HEK293T (cell line): ENCODE data around the gene HARBI1.
A peak's percentile ranks its signal among the peaks of the same experiment; 100 is the strongest.

ENCODE experiments used
- ARNT ChIP-seq: fragments of 450-650 bp; IDR thresholded peaks from 2 replicates; pipeline ENCODE4 v1.6.1; 2017; ENCODE audit warnings: mild to moderate bottlenecking
- BHLHE40 ChIP-seq: fragments of 450-650 bp; IDR thresholded peaks from 2 replicates; pipeline ENCODE4 v1.6.1; 2016; ENCODE audit warnings: mild to moderate bottlenecking, moderate library complexity, borderline replicate concordance
- CTBP1 ChIP-seq: fragments of 450-650 bp; IDR thresholded peaks from 2 replicates; pipeline ENCODE4 v1.6.1; 2016; ENCODE audit warnings: borderline replicate concordance
- ELF4 ChIP-seq: fragments of 450-650 bp; IDR thresholded peaks from 2 replicates; pipeline ENCODE4 v1.6.1; 2017; ENCODE audit warnings: antibody characterized with exemption
- FOXK2 ChIP-seq: fragments of 450-650 bp; IDR thresholded peaks from 2 replicates; pipeline ENCODE4 v1.6.1; 2016; ENCODE audit warnings: mild to moderate bottlenecking
- FOXM1 ChIP-seq: fragments of 450-650 bp; IDR thresholded peaks from 2 replicates; pipeline ENCODE4 v1.6.1; 2017; ENCODE audit warnings: mild to moderate bottlenecking, borderline replicate concordance
- HDGF ChIP-seq: fragments of 450-650 bp; IDR thresholded peaks from 2 replicates; pipeline ENCODE4 v1.6.1; 2017; ENCODE audit warnings: antibody characterized with exemption, borderline replicate concordance
- NFRKB ChIP-seq: fragments of 450-650 bp; IDR thresholded peaks from 2 replicates; pipeline ENCODE4 v1.6.1; 2016; ENCODE audit warnings: mild to moderate bottlenecking, moderate library complexity
- PKNOX1 ChIP-seq: fragments of 450-650 bp; IDR thresholded peaks from 2 replicates; pipeline ENCODE4 v1.6.1; 2016
- SP1 ChIP-seq: fragments of 450-650 bp; IDR thresholded peaks from 2 replicates; pipeline ENCODE4 v1.6.1; 2017
- SUZ12 ChIP-seq: fragments of 450-650 bp; IDR thresholded peaks from 2 replicates; pipeline ENCODE4 v1.6.1; 2016; ENCODE audit warnings: mild to moderate bottlenecking
- TARDBP ChIP-seq: fragments of 450-650 bp; IDR thresholded peaks from 2 replicates; pipeline ENCODE4 v1.6.1; 2016

GRCh38 chr11:46616551-46617133, 385 bp downstream of the HARBI1 start:
- no peak for TF ChIP-seq ELF4
- no peak for TF ChIP-seq FOXM1
- no peak for TF ChIP-seq HDGF
- no peak for TF ChIP-seq SUZ12
- TF ChIP-seq CTBP1, result no peak
- no peak for TF ChIP-seq FOXK2
- TF ChIP-seq PKNOX1, result peak; percentile 24; the same call in 1 of the 2 replicates
- no peak for TF ChIP-seq TARDBP
- no peak for TF ChIP-seq SP1
- TF ChIP-seq NFRKB, result no peak
- no peak for TF ChIP-seq ARNT
- no peak for TF ChIP-seq BHLHE40
